ENCODE data around the gene HIKESHI. TPM values are rescaled to one million over a fixed set of nuclear protein-coding genes. Genes with fewer than 3 reads are reported as not detected.
"Not testable (repeated sequence)": the region's sequence is repeated elsewhere in the genome, so short reads cannot be mapped to it uniquely, and the experiment has no call there.

Gene HIKESHI
- total RNA-seq, 1 donor from 2014 or later: 31.7 TPM

- no peak for DNase-seq
Measured at GRCh38 chr11:86292912-86293616, 9.0 kb upstream of the HIKESHI start.

DNA sequence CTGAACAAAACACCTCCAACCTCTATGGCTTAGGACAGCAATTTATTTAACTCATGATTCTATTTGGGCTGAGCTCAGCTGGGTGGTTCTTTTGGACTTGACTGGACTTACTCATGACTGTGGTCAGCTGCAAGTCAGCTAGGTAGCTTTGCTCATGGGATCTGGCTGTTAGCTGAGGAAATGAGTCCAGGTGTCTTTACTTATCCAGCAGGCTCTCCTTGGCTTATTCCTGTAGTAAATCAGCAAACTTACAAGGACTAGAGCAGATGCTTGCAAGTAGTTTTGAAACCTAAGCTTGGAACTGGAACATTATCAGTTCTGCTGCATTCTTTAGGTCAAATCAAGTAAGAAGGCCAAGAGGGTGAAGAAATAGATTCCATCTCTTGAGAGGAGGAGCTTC, 8.0 kb upstream of the HIKESHI start:
- no peak for DNase-seq

GRCh38 chr11:86301742-86302091, 323 bp upstream of the HIKESHI start:
- DNase-seq: no peak

- DNase-seq: no peak
Measured at GRCh38 chr11:86303257-86303656, 1.2 kb downstream of the HIKESHI start.

DNA sequence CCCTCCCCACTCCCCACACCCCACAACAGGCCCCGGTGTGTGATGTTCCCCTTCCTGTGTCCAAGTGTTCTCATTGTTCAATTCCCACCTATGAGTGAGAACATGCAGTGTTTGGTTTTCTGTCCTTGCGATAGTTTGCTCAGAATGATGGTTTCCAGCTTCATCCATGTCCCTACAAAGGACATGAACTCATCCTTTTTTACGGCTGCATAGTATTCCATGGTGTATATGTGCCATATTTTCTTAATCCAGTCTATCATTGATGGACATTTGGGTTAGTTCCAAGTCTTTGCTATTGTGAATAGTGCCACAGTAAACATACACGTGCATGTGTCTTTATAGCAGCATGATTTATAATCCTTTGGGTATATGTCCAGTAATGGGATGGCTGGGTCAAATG, 6.7 kb downstream of the HIKESHI start:
- not testable (repeated sequence) for DNase-seq

- DNase-seq: no peak
Measured at GRCh38 chr11:86313793-86314192, 11.8 kb downstream of the HIKESHI start.

DNA sequence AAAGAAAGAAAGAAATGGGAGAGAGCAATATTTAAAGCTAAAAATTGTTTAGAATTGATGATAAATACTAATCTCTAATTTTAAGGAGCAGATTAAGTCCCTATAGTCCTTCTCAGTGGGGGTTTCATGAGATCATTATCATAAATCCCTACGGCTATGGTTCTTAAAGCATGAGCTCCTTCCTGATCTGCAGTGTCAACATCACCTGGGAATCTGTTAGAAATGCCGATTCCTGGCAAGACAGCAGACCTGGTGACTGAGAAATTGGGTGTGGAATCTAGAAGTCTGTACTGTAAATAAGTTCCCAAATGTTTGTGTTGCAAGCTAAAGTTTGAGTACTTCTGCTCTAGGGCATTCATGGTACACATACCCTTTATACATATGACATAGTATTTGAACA, 12.6 kb downstream of the HIKESHI start:
- DNase-seq: no peak

DNA sequence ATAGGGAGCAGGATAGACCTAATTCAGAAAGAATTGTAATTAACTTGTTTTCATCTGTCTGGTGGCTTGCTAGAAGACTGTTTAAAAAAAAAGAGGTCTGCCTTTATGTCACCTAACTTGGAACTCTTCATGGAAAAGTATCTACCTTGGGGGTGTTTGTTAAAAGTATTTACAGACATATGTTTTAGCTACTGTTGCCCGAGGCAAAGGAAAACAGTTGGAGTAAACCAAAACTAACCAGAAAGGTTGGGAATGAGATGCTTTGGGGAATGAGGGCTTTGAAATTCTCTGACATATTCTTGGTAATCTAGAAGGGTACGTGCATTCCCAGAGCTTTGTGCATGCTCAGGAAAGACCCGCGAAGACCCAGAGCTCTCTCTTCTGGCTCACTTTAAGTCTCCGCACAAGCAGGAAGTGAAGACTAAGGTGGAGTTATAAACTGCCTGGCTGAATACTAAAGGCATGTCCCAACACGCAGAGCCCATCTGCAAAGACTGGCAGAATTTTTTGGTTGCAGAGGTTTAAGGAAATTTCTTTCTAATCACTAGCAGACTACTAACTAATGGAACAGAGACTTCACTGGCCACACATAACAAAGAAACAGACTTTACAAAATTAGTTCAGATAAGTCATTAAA, 33.2 kb downstream of the HIKESHI start:
- no peak for DNase-seq

DNA sequence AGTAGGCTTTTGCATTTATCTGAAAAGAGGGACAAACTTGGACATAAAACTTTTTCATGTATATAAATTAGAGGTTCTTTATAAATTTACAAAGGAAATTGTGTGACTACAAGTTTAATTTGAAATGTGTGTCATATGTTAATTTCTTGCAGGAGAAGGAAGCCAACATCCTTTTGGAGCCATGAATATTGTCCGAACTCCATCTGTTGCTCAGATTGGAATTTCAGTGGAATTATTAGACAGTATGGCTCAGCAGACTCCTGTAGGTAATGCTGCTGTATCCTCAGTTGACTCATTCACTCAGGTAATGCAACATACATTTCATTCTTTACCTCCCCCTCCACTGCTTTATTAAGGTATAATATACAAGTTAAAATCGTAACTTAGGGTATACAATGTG, 35.2 kb downstream of the HIKESHI start:
- DNase-seq: no peak

- no peak for DNase-seq
Measured at GRCh38 chr11:86341382-86341781, 39.3 kb downstream of the HIKESHI start.

DNA sequence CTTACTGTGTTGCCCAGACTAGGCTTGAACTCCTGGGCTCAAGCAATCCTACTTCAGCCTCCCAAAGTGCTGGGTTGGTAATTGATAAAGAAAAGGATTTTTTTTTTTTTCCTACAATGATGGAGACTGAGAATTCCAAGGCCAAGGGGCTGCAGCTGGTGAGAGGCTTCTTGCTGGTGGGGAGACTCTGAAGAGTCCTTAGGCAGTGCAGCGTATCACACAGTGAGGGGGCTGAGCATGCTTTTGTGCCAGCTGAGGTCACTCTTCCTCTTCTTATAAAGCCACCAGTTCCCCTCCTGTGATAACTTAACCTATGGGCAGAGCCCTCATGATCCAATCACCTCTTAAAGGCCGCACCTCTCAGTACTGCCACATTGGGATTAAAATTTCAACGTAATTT, 44.5 kb downstream of the HIKESHI start:
- DNase-seq: no peak

DNA sequence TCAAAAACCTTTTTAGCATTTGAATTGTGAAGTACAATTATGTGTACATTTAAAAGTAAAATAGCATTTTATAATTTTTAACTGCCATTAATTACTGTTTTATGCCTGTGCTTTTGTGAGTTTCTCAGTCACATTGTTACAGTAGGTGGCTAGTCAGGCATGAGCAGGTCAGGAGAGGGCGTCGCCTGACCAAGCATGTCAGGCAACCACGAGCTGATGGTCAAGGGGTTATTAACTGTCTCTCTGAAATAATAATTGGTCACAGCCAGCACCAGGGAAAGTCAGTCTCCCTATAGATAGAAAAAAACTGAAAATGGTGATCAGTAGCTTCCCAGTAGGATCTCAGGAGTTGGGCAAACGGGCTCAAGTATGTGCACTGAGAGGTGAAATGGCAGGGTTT, 53.2 kb downstream of the HIKESHI start:
- DNase-seq: no peak

GRCh38 chr11:86357412-86357811, 55.4 kb downstream of the HIKESHI start:
- DNase-seq: not testable (repeated sequence)

DNA sequence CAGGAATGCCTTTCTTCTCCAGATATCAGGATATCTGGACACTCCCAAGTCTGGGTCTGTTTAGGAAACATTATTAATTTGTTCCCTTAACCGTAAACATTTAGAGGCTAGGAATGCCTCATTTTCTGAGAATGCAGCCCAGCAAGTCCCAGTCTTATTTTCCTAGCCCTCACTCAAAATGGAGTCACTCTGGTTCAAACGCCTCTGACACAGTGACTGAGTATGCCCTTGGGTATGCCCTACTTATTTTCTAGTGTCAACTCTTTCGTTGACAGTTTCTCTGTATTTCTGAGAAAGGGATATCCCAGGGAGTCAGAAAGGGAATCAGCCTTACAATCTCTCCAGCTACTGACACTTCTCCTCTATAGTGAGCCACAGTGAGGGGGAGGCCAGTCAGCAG, 56.7 kb downstream of the HIKESHI start:
- no peak for DNase-seq

DNA sequence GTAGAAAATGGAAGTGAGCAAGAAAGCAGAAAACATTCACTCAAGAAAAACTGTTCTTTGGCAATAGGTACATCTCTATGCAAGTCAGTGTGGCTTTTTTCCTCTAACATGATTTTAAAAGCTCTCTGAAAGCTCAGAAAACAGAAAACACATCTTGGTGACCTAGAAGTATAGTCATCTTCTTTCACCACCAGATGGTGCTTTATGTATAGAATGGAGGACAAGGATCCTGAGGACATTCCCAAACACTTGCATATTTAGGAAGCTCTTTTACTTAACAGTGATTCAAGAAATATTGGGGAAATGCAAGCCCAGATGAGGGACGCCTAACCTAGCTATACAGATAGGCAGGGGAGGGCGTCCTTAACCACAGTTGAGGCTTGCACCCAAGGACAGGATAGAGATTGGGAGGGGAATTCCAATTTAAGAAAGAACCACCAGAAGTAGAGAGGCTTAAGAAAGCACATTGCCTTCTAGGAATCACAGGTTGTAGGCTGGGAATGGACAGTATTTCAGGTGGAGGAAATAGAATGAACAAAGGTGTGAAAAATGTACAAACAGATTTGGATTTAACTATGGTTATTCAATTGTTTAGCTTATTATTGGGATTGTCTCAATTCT, 58.8 kb downstream of the HIKESHI start:
- DNase-seq: peak; percentile 49

- no peak for DNase-seq
Measured at GRCh38 chr11:86363424-86363823, 61.4 kb downstream of the HIKESHI start.

DNA sequence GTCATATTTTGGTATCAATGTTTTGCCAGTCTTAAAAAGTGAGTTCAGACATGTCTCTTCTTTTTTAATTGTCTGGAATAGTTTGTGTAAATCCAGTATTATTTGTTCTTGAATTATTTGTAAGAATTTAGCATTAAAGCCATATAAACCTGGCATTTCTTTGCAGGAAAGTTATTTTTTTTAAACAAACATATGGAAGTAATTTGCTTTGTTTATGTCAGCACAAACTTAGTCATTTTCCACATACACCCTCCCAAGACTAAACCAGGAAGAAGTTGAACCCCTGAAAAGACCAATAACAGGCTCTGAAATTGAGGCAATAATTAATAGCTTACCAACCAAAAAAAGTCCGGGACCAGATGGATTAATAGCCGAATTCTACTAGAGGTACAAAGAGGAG, 63.5 kb downstream of the HIKESHI start:
- DNase-seq: peak; percentile 16

- DNase-seq: no peak
Measured at GRCh38 chr11:86369668-86370067, 67.6 kb downstream of the HIKESHI start.

DNA sequence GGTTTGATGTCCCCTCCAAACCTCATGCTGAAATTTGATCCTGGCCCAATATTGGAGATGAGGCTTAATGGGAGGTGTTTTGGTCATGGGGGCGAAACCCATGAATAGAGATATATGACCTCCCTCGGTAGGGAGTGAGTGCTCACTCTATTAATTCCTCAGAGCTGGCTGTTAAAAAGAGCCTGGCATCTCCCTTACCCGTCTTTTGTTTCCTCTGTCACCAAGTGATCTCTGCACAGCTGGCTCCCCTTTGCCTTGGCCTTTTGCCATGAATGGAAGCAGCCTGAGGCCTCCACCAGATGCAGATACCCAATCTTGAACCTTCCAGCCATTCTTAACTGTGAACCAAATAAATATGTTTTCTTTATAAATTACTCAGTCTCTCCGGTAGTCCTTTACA, 68.1 kb downstream of the HIKESHI start:
- DNase-seq: no peak

DNA sequence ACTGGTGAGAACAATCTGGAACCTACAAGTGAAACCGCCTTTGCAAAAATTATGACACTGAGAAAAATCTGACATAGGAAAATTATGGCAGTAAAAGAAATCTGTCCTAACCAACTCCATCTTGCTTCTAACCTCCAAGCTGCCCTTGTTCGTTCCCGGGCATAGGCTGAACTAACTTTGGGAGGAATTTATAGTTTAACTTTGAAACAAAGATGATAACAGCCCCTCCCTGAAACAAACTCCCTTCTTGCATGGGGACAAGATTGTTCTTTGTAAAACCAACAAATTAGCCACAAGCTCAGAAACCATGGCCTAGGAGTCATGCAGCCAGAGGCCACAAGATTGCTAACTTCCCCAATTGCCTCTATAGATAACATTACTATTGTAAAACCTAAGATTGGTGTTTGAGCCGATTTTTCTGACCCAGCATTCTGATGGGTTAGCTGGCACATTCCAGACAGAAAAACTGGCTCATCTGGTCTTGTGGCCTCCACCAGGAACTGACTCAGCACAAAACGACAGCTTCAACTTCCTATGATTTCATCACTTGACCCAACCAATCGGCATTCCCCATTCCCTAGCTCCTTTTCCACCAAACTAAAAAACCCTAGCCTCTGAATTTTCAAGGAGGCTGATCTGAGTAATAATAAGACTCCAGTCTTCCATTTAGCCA, 69.0 kb downstream of the HIKESHI start:
- DNase-seq: no peak

- no peak for DNase-seq
Measured at GRCh38 chr11:86372041-86372440, 70.0 kb downstream of the HIKESHI start.

- no peak for DNase-seq
Measured at GRCh38 chr11:86372586-86372985, 70.5 kb downstream of the HIKESHI start.

DNA sequence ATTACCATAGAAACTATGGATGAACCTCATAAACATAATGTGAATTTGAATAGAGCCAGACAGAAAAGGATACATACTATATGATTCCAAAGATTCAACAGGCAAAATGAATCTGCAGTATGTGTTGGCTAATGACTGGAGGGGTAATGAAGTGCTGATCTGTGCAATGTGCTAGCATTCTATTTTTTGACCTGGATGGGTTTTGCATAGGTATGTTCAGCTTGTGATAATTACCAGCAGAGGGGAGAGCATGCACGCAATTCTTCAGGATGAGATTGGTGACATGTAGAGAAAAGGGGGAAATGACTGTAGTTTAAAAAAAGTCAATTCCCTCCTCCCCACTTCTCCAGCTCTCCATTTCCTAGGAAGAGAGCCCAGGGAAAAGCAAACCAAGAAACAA, 72.0 kb downstream of the HIKESHI start:
- no peak for DNase-seq

Data from tongue (tissue), 2 donors.